HepG2 (cell line): Measurements from ENCODE around the gene IKZF3. TPM values are rescaled to one million over a fixed set of nuclear protein-coding genes. Genes with fewer than 3 reads are reported as not detected.

Source experiments
- GATAD1 ChIP-seq: IDR thresholded peaks from 2 replicates; pipeline ENCODE4 v1.6.1; 2016; ENCODE audit warnings: missing genetic modification reagents, missing compliant biosample characterization
- GZF1 ChIP-seq: sonication (generic); formaldehyde crosslinking; IDR thresholded peaks from 2 replicates; pipeline ENCODE4 v1.5.1; 2020; ENCODE audit warnings: mild to moderate bottlenecking, missing genetic modification reagents
- PRDM15 ChIP-seq: sonication (generic); formaldehyde crosslinking; IDR thresholded peaks from 2 replicates; pipeline ENCODE4 v1.4.0; 2020; ENCODE audit warnings: missing genetic modification reagents
- RBAK ChIP-seq: sonication (generic); formaldehyde crosslinking; IDR thresholded peaks from 2 replicates; pipeline ENCODE4 v1.5.1; 2020; ENCODE audit warnings: mild to moderate bottlenecking, missing genetic modification reagents
- SKI ChIP-seq: fragments of 450-650 bp; IDR thresholded peaks from one replicate; pipeline ENCODE4 v1.6.1; 2018; ENCODE audit warnings: mild to moderate bottlenecking; ENCODE audit not compliant: partially characterized antibody
- ZHX2 ChIP-seq, 2 experiments: sonication (generic) in 1 of 2; formaldehyde crosslinking in 1 of 2; IDR thresholded peaks; 2 replicates each; pipeline versions ENCODE4 v1.6.1 to v1.9.0; 2014 to 2022; ENCODE audit warnings: antibody characterized with exemption in 1 of 2, borderline replicate concordance in 1 of 2, inconsistent platforms in 1 of 2, low read depth in 1 of 2, missing genetic modification reagents in 1 of 2
- ZMAT3 ChIP-seq: sonication (generic); formaldehyde crosslinking; conservative IDR thresholded peaks from 2 replicates; pipeline ENCODE4 v1.7.0; 2021; ENCODE audit warnings: missing genetic modification reagents
- ZNF18 ChIP-seq: sonication (generic); formaldehyde crosslinking; IDR thresholded peaks from 2 replicates; pipeline ENCODE4 v1.8.0; 2022; ENCODE audit warnings: mild to moderate bottlenecking, missing genetic modification reagents; ENCODE audit not compliant: insufficient replicate concordance
- ZNF30 ChIP-seq: sonication (generic); formaldehyde crosslinking; IDR thresholded peaks from 2 replicates; pipeline ENCODE4 v1.5.0; 2020; ENCODE audit warnings: mild to moderate bottlenecking, missing genetic modification reagents
- ZNF772 ChIP-seq: sonication (generic); formaldehyde crosslinking; IDR thresholded peaks from 2 replicates; pipeline ENCODE4 v1.5.0; 2020; ENCODE audit warnings: mild to moderate bottlenecking, missing genetic modification reagents
- polyA plus RNA-seq, 8 experiments: library from polyadenylated mRNA; depleted of rRNA in 3 of 8; stranded (reverse) in 7 of 8; unstranded in 1 of 8; fragments of >200 nt; fragmentation: Illumina TruSeq in 4 of 8; extraction: Trizol in 4 of 8; gene quantifications; 2 replicates each; pipeline versions ENCODE4 v1.2.1 to v1.2.3, GENCODE V29; 2011 to 2016; ENCODE audit warnings: low read depth in 4 of 8, missing spikeins in 1 of 8, mixed read lengths in 1 of 8; ENCODE audit not compliant: insufficient read depth in 1 of 8
- total RNA-seq, 5 experiments: library from RNA; depleted of rRNA; stranded (reverse); fragments of >200 nt; fragmentation: Illumina TruSeq; extraction: Trizol; gene quantifications; 2 replicates each; pipeline ENCODE4 v1.2.3, GENCODE V29; 2016; ENCODE audit warnings: low read depth in 1 of 5

IKZF3 gene
- total and polyA plus RNA-seq, 2 of the 13 experiments (the other 11 are each of a cell fraction or from before 2014, with no cell fraction given): not detected

- TF ChIP-seq ZNF18 (CRISPR knock-in tag) (peak; percentile 92), ZNF772 (CRISPR knock-in tag) (peak; percentile 91; the same call in 1 of the 2 replicates), ZMAT3 (CRISPR knock-in tag) (peak; percentile 95), GATAD1 (peak; percentile 84), RBAK (CRISPR knock-in tag) (0 out of 2 replicates have a peak, but pooled peaks have one; percentile 34), SKI (peak; percentile 87), GZF1 (no peak), ZNF30 (CRISPR knock-in tag) (no peak), ZHX2 (IDR thresholded peaks at IDR 0.05; ENCODE audit: low read depth) (no peak; the same call in 1 of the 2 replicates), ZHX2 (CRISPR knock-in tag; IDR thresholded peaks at IDR 0.05; ENCODE audit: borderline replicate concordance) (0 out of 2 replicates have a peak, but pooled peaks have one; percentile 47), PRDM15 (CRISPR knock-in tag) (peak; percentile 76)
These were observed 109.8 kb downstream of the IKZF3 start (continued) for GRCh38 chr17:39754161-39754957.
